Neural progenitor cell (in vitro differentiated cells): ENCODE results near the gene ZNF829. TPM values are rescaled to one million over a fixed set of nuclear protein-coding genes. Genes with fewer than 3 reads are reported as not detected.

ENCODE experiments used
- DNase-seq: peaks from one replicate; pipeline ENCODE4 v3.0.0-alpha.2; 2016; ENCODE audit warnings: low spot score
- H2AFZ ChIP-seq: fragments of 200-600 bp; sonication (generic); replicated peaks from 2 replicates; pipeline ENCODE4 v1.6.1; 2016; ENCODE audit warnings: antibody characterized with exemption
- H3F3A ChIP-seq: fragments of 200-600 bp; sonication (generic); 2 replicates; pipeline ENCODE4 v1.6.1; 2016; ENCODE audit warnings: antibody characterized with exemption, low read depth
- H3K27ac ChIP-seq: fragments of 200-600 bp; sonication (generic); 2 replicates; pipeline ENCODE4 v1.5.1; 2016; ENCODE audit warnings: mild to moderate bottlenecking
- H3K27me3 ChIP-seq: fragments of 200-600 bp; sonication (generic); 2 replicates; pipeline ENCODE4 v1.6.1; 2016; ENCODE audit warnings: mild to moderate bottlenecking, moderate library complexity
- H3K36me3 ChIP-seq: fragments of 200-600 bp; sonication (generic); 2 replicates; pipeline ENCODE4 v1.5.1; 2016
- H3K4me1 ChIP-seq: fragments of 200-600 bp; sonication (generic); 2 replicates; pipeline ENCODE4 v1.6.1; 2016; ENCODE audit warnings: mixed run types
- H3K4me2 ChIP-seq: fragments of 200-600 bp; sonication (generic); 2 replicates; pipeline ENCODE4 v1.6.1; 2016
- H3K4me3 ChIP-seq: fragments of 200-600 bp; sonication (generic); 2 replicates; pipeline ENCODE4 v1.5.1; 2016
- H3K79me2 ChIP-seq: fragments of 200-600 bp; sonication (generic); 2 replicates; pipeline ENCODE4 v1.6.1; 2016; ENCODE audit warnings: low read depth
- H3K9ac ChIP-seq: fragments of 200-600 bp; sonication (generic); 2 replicates; pipeline ENCODE4 v1.6.1; 2016
- H3K9me3 ChIP-seq: fragments of 200-600 bp; sonication (generic); 2 replicates; pipeline ENCODE4 v1.5.1; 2016; ENCODE audit warnings: low read depth
- H4K20me1 ChIP-seq: fragments of 200-600 bp; sonication (generic); 2 replicates; pipeline ENCODE4 v1.6.1; 2016; ENCODE audit warnings: low read depth
- H3K27ac Mint-ChIP-seq: 3 replicates; pipeline ENCODE4 v1.8.0; 2021; ENCODE audit warnings: mixed read lengths
- H3K27me3 Mint-ChIP-seq: 2 replicates; pipeline ENCODE4 v1.8.0; 2022; ENCODE audit warnings: low read depth, mild to moderate bottlenecking, inconsistent platforms, moderate library complexity, mixed read lengths; ENCODE audit not compliant: insufficient read depth
- H3K36me3 Mint-ChIP-seq: 3 replicates; pipeline ENCODE4 v1.8.0; 2021; ENCODE audit warnings: mixed read lengths
- H3K4me1 Mint-ChIP-seq: 3 replicates; pipeline ENCODE4 v1.8.0; 2021; ENCODE audit warnings: mixed read lengths
- H3K4me3 Mint-ChIP-seq: 3 replicates; pipeline ENCODE4 v1.8.0; 2021; ENCODE audit warnings: mild to moderate bottlenecking, moderate library complexity, mixed read lengths
- H3K9me3 Mint-ChIP-seq: 3 replicates; pipeline ENCODE4 v1.8.0; 2020; ENCODE audit warnings: mixed read lengths
- CTCF ChIP-seq: fragments of 200-600 bp; sonication (generic); IDR thresholded peaks from 2 replicates; pipeline ENCODE4 v1.5.1; 2017; ENCODE audit warnings: antibody characterized with exemption, mild to moderate bottlenecking
- EZH2 ChIP-seq: fragments of 200-600 bp; sonication (generic); IDR thresholded peaks from 2 replicates; pipeline ENCODE4 v1.6.1; 2017; ENCODE audit warnings: antibody characterized with exemption, mild to moderate bottlenecking, moderate library complexity
- EZH2phosphoT487 ChIP-seq: fragments of 200-600 bp; sonication (generic); IDR thresholded peaks from 2 replicates; pipeline ENCODE4 v1.6.1; 2017; ENCODE audit warnings: antibody characterized with exemption
- total RNA-seq: library from RNA; depleted of rRNA; stranded (reverse); fragments of >200 nt; gene quantifications from 2 replicates; pipeline ENCODE4 v1.2.3, GENCODE V29; 2015; ENCODE audit warnings: low replicate concordance

ZNF829 gene
- total RNA-seq, 1 donor from 2014 or later: 8.0 TPM

GRCh38 chr19:36950335-36951119, 34.4 kb upstream of the ZNF829 start:
- no peak overlapping the region for H3K4me3 ChIP-seq
- no peak for TF ChIP-seq EZH2
- no peak for DNase-seq
- no peak overlapping the region for H3K4me3 Mint-ChIP-seq
- no peaks in the 10 kb centered on the region for H3K27me3 ChIP-seq
- peaks cover 24% of the 10 kb centered on the region for H3K9me3 ChIP-seq
- peaks cover 23% of the 10 kb centered on the region for H3K36me3 Mint-ChIP-seq
- no peaks in the 10 kb centered on the region for H4K20me1 ChIP-seq
- H2AFZ ChIP-seq: no peak overlapping the region
- peaks cover 54% of the 10 kb centered on the region for H3K9me3 Mint-ChIP-seq
- no peaks in the 10 kb centered on the region for H3F3A ChIP-seq
- no peaks in the 10 kb centered on the region for H3K4me1 ChIP-seq
- peaks cover 32% of the 10 kb centered on the region for H3K36me3 ChIP-seq
- H3K79me2 ChIP-seq: no peaks in the 10 kb centered on the region
- H3K27ac ChIP-seq: no peak overlapping the region
- H3K27ac Mint-ChIP-seq: no peak overlapping the region
- no peaks in the 10 kb centered on the region for H3K4me1 Mint-ChIP-seq
- H3K4me2 ChIP-seq: no peak overlapping the region
- H3K27me3 Mint-ChIP-seq: peaks cover 3% of the 10 kb centered on the region
- no peak overlapping the region for H3K9ac ChIP-seq

- H3F3A ChIP-seq: no peaks in the 10 kb centered on the region
These were observed 23.1 kb upstream of the ZNF829 start for GRCh38 chr19:36939153-36939552.

GRCh38 chr19:36931684-36932083, 15.6 kb upstream of the ZNF829 start:
- peaks cover 35% of the 10 kb centered on the region for H3K9me3 Mint-ChIP-seq
- TF ChIP-seq CTCF: no peak
- TF ChIP-seq EZH2phosphoT487: no peak
- TF ChIP-seq EZH2: no peak
- Histone ChIP-seq H4K20me1 (no peaks in the 10 kb centered on the region), H3K4me3 (no peak overlapping the region), H3K36me3 (peaks cover 13% of the 10 kb centered on the region), H3K79me2 (no peaks in the 10 kb centered on the region), H3F3A (no peaks in the 10 kb centered on the region), H3K4me1 (no peaks in the 10 kb centered on the region), H3K27ac (no peak overlapping the region), H3K4me2 (no peak overlapping the region), H2AFZ (no peak overlapping the region), H3K27me3 (no peaks in the 10 kb centered on the region), H3K9ac (no peak overlapping the region), H3K9me3 (peaks cover 22% of the 10 kb centered on the region)
- H3K27me3 Mint-ChIP-seq: peaks cover 2% of the 10 kb centered on the region
- H3K4me3 Mint-ChIP-seq: no peak overlapping the region
- H3K36me3 Mint-ChIP-seq: peaks cover 3% of the 10 kb centered on the region
- DNase-seq: no peak
- H3K4me1 Mint-ChIP-seq: no peaks in the 10 kb centered on the region
- no peak overlapping the region for H3K27ac Mint-ChIP-seq

More at GRCh38 chr19:36939153-36939552, 23.1 kb upstream of the ZNF829 start:
- no peak overlapping the region for H3K4me2 ChIP-seq
- peaks cover 2% of the 10 kb centered on the region for H3K27me3 Mint-ChIP-seq
- H3K4me1 ChIP-seq: no peaks in the 10 kb centered on the region
- no peaks in the 10 kb centered on the region for H3K4me1 Mint-ChIP-seq
- no peak overlapping the region for H2AFZ ChIP-seq
- H3K27ac Mint-ChIP-seq: no peak overlapping the region
- DNase-seq: no peak
- H3K9me3 Mint-ChIP-seq: peaks cover 33% of the 10 kb centered on the region
- no peak overlapping the region for H3K4me3 Mint-ChIP-seq
- peaks cover 14% of the 10 kb centered on the region for H3K36me3 ChIP-seq
- no peak overlapping the region for H3K4me3 ChIP-seq
- no peak overlapping the region for H3K27ac ChIP-seq
- H3K9me3 ChIP-seq: peaks cover 9% of the 10 kb centered on the region
- peaks cover 15% of the 10 kb centered on the region for H3K36me3 Mint-ChIP-seq
- no peaks in the 10 kb centered on the region for H3K27me3 ChIP-seq
- H3K79me2 ChIP-seq: no peaks in the 10 kb centered on the region
- no peak overlapping the region for H3K9ac ChIP-seq
- no peaks in the 10 kb centered on the region for H4K20me1 ChIP-seq
- TF ChIP-seq EZH2phosphoT487: no peak
- TF ChIP-seq CTCF: no peak
- no peak for TF ChIP-seq EZH2

- H3K27me3 ChIP-seq: no peaks in the 10 kb centered on the region
- H3K79me2 ChIP-seq: peaks cover 12% of the 10 kb centered on the region
- no peak for DNase-seq
- TF ChIP-seq EZH2 (no peak), EZH2phosphoT487 (no peak), CTCF (no peak)
- Mint-ChIP-seq H3K27ac (no peak overlapping the region), H3K36me3 (peaks cover 33% of the 10 kb centered on the region), H3K4me1 (no peaks in the 10 kb centered on the region), H3K27me3 (peaks cover 2% of the 10 kb centered on the region), H3K4me3 (no peak overlapping the region), H3K9me3 (peaks cover 61% of the 10 kb centered on the region)
- no peak overlapping the region for H3K9ac ChIP-seq
- H3K36me3 ChIP-seq: peaks cover 27% of the 10 kb centered on the region
- H3K27ac ChIP-seq: no peak overlapping the region
- no peaks in the 10 kb centered on the region for H3F3A ChIP-seq
- H3K4me2 ChIP-seq: no peak overlapping the region
- H3K4me1 ChIP-seq: peaks cover 3% of the 10 kb centered on the region
- H2AFZ ChIP-seq: no peak overlapping the region
- peaks cover 7% of the 10 kb centered on the region for H3K9me3 ChIP-seq
- no peaks in the 10 kb centered on the region for H4K20me1 ChIP-seq
- H3K4me3 ChIP-seq: no peak overlapping the region
These were observed 2.0 kb upstream of the ZNF829 start for GRCh38 chr19:36918090-36918489.
